LHCN-M2 (cell line): ENCODE results near the gene IRF2BP1. TPM values are rescaled to one million over a fixed set of nuclear protein-coding genes. Genes with fewer than 3 reads are reported as not detected.
"Not testable (repeated sequence)": the region's sequence is repeated elsewhere in the genome, so short reads cannot be mapped to it uniquely, and the experiment has no call there.

Source experiments
- DNase-seq: peaks from one replicate; pipeline ENCODE4 v3.0.0-alpha.2; 2012; ENCODE audit warnings: low read depth
- total RNA-seq: library from RNA; depleted of rRNA; stranded (reverse); fragments of >200 nt; gene quantifications from 2 replicates; pipeline ENCODE4 v1.2.3, GENCODE V29; 2014

IRF2BP1 gene
- total RNA-seq, 1 experiment from 2014 or later, result 40.1 TPM

GRCh38 chr19:45902651-45903625, 17.0 kb upstream of the IRF2BP1 start:
- DNase-seq, result peak; percentile 95

GRCh38 chr19:45901912-45902650, 16.1 kb upstream of the IRF2BP1 start, which contains the start of gene MYPOP:
Gene MYPOP, minus strand, starts transcription at chr19:45902613. Its CDS starts 840 bp downstream, at chr19:45901773.
- no peak for DNase-seq

DNA sequence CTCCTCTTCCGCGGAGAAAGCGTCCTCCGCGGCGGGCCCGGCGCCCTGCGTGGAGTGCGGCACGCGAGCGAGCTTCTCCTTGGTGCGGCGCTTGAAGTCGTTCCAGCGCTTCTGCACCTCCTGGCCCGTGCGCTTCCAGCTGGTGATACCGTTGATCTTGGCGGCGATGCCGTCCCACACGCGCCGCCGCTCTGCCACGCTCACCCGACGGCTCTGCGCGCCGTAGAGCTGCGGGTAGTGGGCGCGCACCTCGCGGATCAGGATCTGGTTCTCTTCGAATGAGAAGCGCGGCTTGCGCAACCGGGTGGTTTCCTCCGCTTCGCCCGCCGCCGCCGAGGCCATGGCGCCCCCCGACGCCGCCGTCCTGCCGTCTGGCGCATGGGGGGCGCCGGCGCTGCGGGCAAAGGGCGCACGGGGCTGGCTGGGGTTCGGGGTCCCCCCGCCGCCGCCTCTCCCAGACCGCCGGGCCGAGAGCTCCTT, 15.5 kb upstream of the IRF2BP1 start:
- DNase-seq, result no peak

- DNase-seq, result no peak
Observed at GRCh38 chr19:45900738-45901431, 14.9 kb upstream of the IRF2BP1 start.

DNA sequence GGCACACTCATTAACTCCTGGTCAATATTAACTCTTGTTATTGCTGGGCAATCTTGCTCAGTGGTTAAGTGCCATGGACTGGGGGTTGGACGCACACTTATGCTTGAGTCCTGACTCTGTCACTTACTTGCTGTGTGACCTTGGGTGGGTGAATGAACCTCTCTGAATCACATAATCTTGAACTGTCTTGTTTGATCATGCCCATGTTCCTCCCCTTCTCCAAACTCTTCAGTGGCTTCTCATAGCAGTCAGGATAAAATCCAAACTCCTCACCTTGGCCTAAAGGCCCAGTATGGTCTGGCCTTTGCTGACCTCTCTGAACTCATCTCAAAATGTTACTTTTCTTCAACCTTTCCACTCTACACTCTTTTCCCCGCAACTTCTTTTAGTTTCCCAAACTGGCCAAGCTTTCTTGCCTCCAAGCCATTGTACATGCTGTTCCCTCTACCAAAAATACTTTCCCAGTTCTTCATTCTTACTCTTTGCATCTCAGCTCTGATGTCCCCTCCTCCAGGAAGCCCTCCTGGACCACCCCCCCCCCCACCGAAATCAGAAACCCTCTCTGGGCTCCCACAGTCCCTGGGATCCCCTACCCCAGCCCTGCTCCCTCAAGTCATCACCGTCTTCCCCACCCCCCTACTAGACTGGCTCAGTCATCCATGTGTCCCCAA, 14.1 kb upstream of the IRF2BP1 start:
- DNase-seq, result no peak

DNA sequence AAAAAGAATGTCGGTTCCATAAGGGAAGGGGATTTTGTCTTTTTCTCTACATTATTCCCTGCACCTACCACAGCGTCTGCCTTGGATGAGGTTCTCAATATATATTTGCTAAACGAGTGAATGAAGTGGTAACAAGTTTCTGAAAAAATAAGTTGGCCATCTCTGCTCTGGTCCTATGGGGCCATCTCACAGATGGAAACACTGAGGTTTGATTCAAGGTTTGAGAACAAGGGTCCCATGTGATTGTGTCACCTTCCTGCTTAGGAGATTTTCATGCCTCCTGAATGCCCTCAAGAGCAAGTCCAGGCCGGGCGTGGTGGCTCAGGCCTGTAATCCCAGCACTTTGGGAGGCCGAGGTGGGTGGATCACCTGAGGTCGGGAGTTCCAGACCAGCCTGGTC, 13.3 kb upstream of the IRF2BP1 start:
- DNase-seq, result no peak

DNA sequence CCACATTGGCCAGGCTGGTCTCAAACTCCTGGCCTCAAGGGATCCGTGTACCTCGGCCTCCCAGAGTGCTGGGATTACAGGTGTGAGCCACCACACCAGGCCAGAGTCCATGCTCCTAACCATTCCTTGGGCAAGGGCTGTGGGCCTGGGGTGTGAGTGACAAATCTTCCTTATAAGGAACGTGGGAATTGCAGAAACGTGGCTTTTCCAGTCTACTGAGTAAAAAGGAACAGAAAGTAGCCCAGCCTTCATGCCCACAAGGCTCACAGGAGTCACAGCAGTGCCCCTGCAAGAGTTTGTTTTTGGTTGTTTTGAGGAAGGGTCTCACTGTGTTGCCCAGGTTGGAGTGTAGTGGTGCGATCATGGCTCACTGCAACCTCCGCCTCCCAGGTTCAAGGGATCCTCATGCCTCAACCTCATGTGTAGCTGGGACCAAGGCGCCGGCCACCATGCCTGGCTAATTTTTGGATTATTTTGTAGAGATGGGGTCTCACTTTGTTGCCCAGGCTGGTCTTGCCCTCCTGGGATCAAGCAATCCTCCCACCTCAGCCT, 11.4 kb upstream of the IRF2BP1 start:
- DNase-seq, result no peak

DNA sequence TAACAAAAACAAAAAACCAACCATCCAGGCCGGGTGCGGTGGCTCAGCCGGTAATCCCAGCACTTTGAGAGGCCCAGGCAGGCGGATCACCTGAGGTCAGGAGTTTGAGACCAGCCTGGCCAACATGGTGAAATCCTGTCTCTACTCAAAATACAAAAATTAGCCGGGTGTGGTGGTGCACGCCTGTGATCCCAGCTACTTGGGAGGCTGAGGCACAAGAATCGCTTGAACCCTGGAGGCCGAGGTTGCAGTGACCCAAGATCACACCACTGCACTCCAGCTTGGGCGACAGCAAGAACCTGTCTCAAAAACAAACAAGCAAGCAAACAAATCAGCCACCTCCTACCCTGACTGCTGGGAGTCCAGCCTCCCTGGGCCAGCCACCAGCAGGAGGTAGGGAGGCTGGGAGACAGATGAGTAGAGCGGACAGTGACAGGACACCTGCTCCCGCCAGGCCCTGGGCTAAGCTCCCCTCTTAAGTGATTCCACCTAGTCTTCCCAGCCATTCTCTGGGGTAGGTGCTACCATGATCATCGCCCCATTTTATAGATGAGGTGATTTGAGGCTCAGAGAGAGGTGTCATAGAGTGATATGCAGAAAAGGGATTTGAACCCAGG, 10.2 kb upstream of the IRF2BP1 start:
- not testable (repeated sequence) for DNase-seq

GRCh38 chr19:45895519-45895972, 9.6 kb upstream of the IRF2BP1 start:
- no peak for DNase-seq

DNA sequence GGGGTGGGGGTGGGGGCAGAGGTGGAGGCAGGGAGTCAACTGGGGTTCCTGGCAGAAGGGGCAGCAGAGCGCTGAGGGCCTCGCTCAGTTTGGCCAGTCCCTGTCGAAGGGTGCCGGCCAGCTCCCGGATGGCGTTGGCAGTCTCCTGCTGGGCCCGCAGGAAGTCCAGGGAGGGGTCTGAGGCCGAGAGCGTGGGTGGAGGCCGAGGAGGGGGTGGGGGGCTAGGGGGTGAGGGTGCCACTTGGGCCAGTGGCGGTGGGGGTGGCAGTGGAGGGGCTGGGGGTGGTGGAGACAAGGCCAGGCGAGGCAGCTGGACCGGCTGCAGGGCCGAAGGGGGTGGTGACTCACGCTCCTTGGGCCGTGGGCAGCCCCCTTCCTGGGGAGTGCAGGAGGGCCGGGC, 4.9 kb upstream of the IRF2BP1 start:
- no peak for DNase-seq

- DNase-seq, result no peak
Observed at GRCh38 chr19:45889210-45889885, 3.4 kb upstream of the IRF2BP1 start.

DNA sequence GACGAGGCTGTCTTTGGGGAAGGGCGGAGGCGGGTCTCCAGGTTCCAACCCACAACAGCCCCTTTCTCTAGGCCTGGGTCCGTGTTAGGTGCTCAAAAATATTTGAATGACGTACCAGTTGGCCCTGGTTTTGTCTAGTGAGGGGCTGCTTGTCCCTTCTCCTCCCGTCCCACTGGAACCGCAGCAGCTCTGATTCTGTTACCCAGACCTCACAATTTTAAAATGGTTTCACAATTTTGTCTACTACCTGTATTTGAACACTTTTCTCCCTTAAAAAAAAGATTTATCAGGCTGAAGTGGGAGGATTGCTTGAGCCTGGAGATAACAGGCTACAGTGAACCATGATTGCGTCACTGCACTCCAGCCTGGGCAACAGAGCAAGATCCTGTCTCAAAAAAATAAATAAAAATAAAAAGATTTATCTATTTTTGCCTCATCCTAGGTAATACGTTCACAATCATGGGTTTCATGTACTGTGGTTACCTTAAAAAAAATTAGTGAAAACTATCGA, 1.3 kb upstream of the IRF2BP1 start:
- no peak for DNase-seq

- peak; percentile 91 for DNase-seq
Observed at GRCh38 chr19:45886427-45887199, 672 bp upstream of the IRF2BP1 start.

DNA sequence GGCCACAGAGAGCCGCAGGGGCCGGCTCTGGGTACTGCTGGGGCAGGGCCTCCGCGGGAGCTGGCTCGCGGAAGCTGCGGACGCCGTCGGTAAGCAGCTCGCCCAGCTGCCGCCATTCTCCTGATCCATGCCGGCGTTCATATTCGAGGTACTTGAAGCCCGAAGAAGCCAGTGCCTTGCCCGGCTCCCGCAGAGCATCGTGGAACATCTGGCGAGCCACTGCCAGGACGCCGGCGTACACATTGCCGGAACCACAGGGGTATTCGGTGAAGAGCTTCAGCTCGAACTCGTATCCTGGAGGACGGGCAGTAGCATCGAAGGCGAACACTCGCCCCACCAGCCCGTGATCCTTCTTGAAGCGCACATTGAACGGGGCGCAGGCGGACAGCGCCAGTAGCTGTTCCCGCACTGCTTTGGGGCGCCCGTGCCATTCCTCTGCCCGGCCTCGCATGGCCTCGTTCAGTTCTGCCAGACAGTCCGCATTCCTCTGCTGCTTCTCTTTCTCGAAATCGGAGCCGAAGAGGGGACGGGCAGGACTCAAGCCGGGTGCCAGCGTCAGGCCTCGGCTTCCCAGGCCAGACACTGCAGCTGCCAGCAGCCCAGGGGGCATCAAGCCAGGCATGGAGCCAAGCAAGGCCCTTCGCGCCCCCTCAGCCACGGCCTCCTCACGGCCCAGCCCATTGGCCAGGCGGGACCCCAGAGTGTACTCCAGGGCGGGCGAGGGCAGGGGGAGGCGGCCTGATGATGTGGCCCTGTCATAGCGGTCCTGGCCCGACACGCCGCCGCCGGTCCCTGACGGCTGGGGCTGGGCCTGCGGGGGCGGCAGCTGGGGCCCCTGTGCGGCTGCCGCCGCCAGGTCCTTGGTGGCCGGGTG, 1.0 kb downstream of the IRF2BP1 start:
- DNase-seq, result no peak

GRCh38 chr19:45883881-45884681, 1.9 kb downstream of the IRF2BP1 start:
- no peak for DNase-seq

DNA sequence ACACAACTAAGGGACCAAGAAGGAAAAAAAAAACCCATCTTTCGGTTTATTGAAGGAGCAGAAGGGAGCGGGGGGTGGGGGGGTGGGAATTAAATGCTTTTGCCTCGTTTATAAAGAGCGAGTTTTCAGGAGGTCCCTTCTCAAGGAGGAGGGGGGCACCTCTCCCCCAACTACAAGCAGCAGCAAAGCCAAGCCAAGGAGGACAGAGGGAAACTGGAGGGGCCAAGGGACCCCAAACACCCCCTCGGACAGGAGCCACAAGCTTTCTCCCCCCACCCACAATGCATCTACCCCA, 2.4 kb downstream of the IRF2BP1 start:
- no peak for DNase-seq
